ENCODE measurements around the gene HECW1.

Gene HECW1

DNA sequence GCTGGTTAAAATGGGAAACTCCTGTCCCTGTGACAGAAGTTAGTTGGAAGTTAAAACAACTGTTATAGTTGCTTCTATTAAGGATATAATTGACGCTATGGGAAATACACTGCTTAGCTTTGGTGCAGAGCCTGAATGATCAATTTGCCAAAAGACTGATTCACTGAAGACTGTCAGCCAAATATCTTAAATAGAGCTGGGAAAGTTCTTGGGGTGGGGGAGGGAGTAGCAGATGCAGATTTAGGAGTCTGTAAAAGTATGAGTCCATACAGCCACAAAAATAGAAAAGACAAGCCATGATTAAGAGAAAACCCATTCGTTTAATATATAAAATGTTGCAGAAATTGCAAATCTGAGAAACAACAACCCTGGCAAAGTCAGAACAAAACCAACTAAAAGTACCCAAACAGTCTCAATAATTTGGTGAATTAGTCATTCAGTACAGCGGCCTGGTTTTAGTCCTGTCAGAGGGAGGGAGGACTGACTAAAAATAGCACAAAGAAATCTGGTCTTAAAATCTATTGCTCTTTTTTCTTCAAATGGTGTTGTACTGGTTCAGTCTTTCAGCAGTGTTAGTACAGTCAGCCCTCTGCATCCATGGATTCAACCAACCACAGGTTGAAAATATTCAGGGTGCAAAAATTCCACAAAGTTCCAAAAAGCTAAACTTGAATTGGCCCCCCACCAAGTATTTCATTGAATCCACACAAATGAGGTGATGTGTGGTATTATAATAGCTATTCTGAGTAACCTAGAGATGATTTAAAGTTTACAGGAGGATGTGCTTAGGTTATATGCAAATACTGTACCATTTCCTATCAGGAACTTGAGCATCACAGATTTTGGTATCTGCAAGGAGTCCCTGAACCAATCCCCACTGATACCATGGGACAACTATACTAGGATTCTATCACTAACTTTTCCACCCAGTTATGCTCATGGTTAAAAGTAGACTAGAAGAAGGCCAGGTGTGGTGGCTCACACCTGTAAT is 500.4 kb downstream of the HECW1 start:
- peak; percentile 33 for DNase-seq (ENCODE audit: low read depth)

All from amniotic epithelial cell (primary cell).